NCI-H446 treated with DMSO at 0.1 percent for 48 hours (cell line): Measurements from ENCODE around the gene TCF7L2.

Experiments used
- DNase-seq: peaks from one replicate; lab custom pipeline; 2025; lab: John Stamatoyannopoulos, UW

Gene TCF7L2

DNA sequence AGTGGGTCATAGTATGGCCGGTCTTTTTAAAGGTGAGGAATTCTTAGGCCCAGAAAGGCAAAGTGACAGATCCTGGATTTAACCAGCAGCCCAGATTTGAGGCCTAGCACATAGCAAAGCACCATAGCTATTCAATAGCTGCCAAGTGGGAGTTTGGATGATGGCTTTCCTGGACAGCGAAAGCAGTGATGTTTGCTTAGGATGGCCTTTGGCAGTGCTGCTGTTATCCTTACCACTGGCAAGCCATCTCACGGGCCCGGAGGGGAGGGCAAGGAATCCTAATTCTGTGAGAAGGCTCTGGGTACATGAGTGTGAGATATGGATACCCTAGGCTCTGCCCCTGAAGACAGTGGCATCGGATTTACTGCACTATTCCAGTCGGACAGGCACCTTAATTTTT lies 50.4 kb downstream of the TCF7L2 start:
- no peak for DNase-seq

DNA sequence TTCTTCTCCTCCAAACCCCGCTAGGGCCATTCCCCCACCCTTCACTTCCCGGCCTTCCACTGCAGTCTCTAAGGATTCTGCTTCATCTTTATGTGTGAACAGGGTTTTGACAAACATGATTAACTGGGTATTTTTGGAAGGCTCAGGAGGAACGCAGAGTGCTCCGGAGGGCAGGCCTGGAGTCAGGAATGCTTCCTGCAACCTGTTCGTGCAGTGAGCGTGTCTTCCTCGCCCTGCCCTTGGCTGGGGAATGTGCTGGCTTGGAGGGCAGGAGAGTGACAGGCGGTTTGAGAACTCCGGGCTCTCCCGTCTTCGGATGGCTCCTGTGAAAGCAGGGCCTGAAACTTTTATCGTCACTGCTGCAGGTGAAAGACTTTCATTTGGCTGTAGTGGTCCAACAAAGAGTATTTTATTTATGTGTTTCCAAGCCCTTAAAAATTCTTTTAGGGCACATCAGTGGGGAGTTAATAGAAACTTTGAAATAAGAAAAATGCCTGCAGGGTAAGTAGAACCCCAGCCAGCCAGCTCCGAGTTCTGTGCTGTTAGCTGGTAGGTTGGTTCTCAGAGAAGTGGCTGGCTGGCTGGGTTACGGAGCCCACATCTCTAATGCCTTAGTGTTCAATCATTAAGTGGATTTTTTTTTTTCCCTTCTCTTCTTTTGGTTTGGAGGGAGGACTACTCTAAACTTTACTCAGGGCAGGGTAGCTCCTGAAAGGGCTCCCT lies 51.0 kb downstream of the TCF7L2 start:
- no peak for DNase-seq

DNA sequence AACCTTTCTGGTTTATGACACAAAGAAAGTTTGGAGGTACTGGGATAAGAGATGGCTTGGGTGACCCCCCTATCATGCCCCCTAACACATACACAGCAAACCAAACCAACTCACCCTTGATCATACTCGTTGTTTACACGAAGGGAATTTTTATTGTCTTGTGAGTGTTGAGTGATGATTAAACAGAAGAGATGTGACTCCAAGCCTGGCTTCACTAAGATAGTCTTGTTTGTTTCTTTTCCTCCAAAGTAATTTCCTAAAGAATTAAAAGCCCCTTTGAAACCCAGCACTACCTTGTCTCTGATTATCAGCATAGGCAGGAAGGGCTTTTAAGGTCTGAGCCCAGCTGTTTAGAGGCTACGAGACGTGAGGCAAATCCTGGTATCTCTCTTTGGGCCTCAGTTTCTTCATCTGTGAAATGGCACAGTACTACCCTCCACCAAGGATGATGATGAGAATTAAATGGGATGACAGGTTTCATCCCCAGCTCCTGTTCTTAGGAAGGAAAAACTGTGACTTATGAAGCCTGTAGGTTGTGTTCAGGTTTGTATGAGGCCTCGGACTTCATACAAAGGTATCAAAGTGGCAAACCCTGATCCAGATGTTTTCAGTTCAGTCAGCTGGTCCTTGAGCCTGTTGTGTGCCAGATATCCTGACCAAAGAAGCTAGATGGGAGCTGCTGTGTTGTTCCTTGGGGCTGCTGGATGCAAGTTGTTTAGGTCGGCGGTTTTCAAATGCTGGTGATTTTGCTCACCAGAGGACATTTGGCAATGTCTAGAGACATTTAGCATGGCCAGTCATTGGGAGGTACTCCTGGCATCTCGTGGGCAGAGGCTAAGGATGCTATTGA lies 51.8 kb downstream of the TCF7L2 start:
- DNase-seq = no peak

DNA sequence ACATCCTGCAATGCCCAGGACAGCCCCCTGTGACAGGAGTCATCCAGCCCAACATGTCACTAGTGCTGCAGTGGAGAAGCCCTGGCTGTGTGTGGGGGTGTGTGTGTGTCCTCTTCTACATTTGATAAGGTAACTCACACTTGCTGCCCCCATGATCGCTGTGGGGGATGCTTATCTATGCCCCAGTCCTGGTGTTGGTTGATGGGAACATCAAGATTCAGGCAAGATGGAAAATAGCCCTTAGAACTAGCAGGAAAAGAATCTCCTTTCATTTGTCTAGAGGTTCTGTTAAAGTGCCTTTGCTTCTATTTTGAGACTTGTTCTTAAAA lies 52.4 kb downstream of the TCF7L2 start:
- DNase-seq = no peak

DNA sequence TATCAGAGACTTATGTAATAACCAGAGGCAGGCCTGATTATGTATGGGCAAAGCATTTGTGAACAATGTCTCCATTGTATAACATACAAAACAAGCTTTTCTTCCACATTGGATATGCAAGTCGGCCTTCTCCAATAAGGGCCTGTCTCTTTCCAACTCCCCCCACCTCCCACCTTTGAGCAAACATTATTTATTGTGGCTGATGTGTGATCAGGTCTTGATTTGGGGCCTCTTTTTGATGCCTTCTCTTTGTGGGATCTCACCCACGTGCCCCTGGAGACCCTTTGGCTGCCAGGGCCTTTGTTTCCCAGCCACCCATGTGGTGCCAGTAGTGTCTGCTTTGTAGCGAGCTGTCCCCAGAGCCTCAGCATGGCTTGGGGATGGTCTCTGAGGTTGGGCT lies 53.0 kb downstream of the TCF7L2 start:
- no peak for DNase-seq

DNA sequence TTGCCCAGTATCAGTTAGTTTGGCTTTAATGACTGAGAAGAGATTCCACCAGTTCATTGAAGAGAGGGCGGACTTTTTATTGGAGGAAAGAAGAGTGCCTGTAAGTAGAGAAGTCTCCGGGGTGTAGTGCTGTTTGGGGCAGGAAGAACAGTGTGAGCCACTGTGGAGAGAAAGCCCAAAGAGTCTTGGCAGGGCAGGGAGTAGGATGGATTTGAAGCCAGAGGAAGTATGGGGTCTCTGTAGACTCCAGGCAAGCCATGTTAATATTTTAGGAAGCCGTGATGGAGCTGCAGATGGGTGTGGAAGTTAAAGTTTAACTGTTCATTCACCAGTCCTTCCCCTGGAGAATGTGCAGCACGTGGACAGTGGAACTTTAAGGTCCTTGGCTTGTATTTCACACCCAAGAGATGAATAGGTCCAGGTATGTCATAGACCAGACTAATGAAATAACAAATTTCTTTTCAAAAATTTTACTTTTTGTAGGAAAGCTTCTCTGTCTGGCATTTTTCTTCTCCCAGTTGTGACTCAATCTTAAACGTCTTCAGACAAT lies 54.1 kb downstream of the TCF7L2 start:
- DNase-seq = no peak

DNA sequence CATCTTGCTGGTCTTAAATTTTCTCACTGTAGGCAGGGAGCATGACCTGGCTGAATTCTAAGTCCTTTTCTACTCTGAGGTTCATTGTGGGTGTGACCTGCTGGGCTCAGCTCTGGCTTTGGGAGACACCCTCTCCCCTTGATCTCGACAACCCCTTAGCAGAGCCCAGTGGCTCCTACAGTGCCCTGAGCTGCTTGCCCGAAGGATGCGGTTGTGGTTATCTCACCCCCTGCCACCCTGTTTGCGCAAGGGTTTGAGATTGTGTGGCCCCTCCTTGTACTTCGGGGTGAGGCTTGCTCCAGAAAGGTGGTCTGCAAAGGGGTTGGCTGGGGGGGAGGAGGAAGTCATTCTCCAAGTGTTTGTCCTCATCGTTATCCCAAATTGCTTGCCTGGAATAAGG lies 55.3 kb downstream of the TCF7L2 start:
- no peak for DNase-seq

DNA sequence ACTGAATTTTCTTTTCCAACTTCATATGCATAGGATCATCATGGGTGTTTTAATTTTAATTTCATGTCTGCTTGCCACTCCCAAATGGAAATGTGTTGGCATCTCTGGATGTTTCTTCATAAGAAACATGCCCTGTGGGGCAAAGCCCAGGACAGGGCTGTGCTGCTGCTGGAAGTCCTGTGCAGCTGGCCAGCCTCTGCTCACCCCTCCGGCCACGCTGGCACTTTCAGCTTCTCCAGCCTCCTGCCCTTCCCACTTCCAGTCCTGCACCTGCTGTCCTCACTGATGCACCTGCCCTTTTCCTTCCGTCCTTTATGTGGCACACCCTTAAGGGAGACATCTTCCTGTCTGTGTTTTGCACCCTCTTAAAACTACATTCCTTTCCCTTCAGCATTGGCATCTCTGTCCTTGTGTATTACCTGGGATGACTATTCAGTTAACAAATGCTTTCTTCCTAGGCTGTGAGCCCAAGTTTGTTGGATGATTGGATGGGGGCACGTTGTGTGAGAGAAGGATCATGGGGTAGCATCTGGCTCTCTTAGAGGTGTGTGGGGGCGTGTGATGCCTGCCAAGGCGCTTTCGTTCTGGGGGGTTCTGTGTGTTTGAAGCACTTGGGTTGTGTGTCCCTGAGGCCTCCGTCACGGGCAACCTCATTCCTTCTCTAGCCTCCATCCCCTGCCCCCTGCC lies 56.8 kb downstream of the TCF7L2 start:
- DNase-seq = no peak

DNA sequence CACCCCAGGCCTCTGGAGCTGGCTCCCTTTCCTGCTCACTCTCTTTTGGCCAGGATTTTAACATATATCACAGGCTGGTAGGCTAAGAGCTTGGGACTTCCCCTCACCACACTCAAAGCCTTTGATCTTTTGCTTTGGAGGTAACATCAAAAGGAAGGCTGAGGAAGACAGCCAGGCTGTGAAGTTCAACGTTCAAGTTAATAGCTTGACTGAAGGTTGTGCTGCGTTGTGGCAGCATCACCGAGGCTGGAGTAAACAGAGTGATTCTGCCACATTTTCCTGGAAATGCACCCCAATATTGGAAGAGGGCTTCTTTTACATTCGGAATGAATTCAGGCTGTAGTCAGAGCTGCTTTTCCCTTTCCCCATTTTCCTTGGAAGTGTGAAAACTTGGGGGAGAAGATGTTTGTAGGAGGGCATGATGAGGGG lies 57.3 kb downstream of the TCF7L2 start:
- DNase-seq = no peak

DNA sequence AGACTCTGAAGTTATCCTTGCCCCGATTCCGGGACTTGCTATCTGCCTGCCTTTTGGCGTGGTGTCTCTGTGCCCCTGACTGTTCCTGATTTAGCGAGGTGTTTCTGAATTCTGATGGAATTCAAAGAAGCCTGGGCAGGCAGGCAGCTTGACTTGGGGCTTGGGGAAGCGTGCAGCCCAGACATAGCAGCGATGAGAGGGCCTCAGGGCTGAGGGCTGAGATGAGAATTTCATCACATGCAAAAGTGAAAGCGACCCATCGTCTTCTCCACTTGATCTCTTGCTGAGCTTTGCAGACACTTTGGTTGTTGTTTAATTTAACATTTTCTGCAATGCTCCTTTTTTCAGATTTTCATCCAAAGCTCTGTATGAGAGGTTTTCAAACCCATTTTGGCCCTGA lies 57.8 kb downstream of the TCF7L2 start:
- no peak for DNase-seq

DNA sequence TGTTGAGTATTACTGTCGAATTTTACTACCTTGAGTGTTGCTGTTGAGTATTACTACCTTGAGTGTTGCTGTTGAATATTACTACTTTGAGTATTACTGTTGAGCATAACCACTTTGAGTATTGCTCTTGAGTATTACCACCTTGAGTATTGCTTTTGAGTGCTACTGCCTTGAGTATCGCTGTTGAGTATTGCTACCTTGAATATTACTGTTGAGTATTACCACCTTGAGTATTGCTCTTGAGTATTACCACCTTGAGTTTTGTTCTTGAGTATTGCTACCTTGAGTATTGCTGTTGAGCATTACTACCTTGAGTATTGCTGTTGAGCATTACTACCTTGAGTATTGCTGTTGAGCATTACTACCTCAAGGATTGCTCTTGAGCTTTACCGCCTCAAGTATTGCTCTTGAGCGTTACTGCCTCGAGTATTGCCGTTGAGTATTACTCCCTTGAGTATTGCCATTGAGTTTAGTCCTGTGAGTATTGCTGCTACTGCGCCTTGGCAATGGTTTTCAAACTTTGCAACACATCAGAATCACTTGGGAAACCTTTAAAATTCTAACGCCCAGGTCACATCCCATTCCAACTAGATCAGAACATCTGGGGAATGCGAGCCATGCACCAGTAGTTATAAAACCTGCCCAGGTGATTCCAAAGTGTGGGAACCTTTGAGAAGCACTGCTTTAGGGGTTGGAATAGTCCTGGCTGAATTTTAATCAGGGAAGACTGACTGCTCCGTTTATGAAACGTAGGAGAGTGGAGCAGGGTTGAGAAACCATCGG lies 61.7 kb downstream of the TCF7L2 start:
- DNase-seq = no peak

DNA sequence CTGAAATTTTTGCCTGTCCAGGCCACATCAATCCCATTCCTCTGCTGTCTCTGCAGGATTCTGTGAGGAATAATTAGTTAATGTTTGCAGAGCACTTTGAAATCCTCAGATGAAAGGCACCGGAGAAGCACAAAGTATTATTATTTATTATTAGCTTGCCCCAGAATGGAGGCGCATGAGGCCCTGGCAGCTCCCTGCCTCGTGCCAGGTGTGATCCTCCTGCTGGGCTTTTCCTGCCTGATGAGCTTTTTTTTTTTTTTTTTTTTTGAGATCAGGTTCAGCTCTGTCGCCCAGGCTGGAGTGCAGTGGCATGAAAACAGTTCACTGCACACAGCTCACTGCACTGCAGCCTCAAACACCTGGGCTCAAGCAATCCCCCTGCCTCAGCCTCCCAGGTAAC lies 65.2 kb downstream of the TCF7L2 start:
- DNase-seq = no peak

DNA sequence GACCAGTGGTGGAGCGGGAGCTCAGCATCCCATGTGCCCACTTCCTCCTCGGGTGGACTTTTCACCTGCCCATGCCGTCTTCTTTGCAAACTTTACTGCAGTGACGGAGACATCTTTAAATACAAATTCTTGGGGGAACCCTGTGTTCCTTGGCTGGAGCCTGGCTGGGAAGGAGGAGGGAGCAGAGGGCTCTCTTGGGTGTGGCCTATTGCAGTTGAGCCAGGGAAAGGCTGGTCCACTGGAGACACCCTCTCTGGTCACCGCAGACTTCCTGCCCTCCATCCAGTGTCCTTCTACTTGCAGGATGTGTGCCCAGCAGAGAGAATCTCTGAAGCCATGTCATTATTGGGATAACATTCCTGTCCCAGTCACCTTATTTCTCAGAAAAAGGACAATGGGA lies 67.3 kb downstream of the TCF7L2 start:
- no peak for DNase-seq

DNA sequence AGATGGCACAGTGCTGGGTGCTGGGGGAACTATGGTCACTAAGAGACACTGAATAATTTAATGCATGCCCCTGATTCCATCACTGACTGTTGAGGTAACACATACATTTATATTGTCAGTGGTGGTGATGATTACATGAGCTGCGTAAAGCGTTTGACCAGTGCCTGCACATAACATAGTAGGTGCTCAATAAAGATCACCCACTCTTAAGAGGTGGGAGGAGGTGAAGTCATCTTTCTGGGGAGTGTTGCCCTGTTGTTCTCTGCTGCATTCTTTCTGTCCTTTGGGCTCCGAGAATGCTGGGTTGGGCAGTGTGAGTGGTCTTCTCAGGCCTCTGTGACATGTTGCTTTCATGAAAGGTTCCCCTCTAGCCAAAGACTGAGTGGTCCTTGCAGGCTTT lies 68.0 kb downstream of the TCF7L2 start:
- DNase-seq = no peak

DNA sequence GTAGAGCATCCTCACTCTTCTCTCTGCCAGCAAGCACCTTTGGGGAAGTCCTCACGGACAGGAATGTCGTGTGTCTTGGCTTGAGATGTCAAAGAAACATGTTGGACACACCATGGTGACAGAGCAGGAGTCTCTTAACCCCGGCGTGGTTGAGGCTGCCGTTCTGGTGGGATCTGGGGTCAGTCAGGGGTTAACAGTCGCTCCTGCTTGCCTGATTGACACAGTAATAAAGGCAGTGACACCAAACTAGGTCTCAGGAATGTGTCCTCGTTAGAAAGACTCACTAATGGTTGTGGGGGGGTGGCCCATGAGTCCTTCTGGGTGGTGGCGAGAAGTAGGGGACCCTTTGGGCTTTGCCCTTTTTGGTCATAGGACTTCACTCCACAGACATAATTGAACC lies 69.0 kb downstream of the TCF7L2 start:
- DNase-seq = no peak

DNA sequence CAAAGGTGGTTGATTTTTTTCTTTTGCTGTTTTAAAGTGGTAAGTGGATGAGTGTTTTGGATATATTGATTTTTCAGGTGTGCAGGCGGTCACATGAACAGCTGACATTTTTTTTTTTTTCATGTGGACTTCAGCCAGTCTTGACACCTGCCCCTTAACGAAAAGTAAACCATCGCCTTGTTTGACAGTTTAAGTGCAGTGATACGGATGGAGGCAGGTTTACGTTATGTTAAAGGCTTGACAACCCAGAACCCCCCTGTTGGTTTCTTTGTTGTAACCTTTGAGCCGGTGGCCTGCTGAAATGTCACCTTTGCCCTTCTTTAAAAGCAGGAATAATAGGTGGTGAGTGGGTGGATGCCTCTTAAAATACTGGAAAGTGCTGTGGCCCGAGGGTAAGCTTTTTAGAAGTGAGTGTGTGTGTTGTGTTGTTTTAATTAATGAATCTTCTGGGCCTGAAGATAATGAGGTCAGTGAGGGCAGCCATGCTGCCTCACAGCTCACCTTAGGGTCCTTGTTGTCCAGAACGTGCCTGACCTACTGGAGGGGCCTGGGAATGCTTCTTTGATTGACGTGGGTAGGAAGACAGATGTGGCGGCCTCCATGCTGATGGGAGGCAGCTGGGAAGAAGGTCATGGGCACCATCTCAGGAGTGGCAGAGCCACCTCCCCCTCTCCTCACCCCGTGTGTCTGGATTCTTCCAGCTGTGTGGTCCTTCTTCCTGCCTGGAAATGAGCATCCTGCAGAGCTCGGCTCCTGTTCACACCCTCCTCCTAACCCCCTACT lies 69.8 kb downstream of the TCF7L2 start:
- no peak for DNase-seq

DNA sequence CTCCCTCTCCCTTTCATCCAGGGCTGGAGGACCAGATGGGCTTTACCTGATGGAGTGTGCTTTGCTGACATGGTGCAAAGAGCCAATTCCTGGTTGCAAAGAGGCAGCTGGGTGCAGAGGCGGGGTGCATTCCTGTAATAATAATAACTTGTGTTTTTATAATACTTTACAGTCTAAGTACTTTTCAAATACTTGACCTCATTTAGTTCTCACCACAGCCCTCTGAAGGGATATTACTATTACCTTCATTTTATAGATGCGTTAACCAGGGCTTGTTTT lies 70.4 kb downstream of the TCF7L2 start:
- DNase-seq = no peak

DNA sequence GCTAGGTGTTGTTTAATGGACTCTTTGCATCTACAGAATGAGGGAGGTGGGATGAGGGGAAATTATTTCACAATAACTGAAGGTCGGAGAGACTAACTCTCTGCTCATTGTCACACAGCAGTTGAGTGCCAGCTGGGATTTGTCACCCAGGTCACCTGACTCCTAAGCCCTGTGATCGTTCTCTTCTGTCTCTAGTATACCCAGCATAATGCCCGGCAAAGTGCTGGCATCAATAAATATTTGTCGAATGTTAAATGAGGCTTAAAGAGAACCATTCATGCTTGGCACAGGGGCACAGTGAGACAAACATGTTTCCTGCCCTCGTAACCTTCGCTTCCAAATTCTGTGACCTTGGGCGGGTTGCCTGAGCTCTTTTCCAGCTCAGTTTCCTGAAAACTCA lies 70.8 kb downstream of the TCF7L2 start:
- DNase-seq = no peak

DNA sequence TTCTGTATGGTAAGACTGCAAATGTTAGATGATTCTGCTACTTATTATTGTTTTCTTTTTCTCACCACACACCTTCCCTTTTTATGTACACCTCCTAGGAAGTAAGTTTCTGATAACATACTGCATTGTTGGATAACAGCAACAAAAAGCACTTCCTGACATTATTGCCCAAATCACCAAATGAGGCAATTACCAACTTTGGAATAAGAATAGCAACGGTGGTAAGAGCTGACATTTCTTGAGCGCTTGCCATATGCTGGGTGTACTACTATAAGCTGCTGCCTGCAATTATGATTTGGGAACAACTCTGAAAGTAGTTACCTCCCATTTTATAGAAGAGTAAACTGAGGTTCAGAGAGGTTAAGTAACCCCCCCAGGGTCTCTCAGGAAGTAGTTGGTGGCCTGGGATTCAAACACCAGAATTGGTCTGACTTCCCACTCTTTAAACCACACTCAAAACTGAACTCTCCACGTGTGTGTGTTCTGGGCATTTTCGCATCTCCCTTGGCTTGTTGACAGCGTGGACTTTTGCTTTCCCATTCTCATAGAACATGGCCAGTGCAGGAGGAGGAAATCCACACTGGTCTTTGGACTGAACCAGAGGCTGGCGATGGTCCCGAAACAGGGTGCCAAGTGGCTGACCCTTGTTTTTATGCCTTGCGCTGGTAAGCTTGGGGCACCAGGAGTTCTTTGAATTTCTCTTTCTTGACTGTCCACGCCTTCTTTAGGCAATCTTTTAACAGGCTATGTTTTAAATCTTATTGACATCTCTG lies 71.4 kb downstream of the TCF7L2 start:
- no peak for DNase-seq

DNA sequence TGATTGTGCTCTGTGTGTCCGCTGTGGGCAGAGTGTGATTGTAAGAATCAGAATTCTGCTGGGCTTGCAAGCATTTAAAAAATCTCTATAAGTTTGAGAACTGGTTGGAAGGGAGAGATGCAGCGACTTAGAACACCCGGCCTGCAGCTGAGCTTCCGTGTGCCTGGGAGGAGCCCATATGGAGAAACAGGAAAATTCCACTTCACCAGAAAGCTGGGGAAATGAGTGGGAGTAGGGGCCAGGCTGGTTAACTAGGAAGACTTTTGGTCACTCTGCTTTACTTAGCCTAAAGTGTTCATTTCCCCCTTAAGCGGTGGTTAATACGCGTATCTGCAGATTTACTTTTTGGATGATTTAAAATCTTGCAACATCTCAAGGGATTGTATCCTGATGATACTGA lies 72.2 kb downstream of the TCF7L2 start:
- no peak for DNase-seq

DNA sequence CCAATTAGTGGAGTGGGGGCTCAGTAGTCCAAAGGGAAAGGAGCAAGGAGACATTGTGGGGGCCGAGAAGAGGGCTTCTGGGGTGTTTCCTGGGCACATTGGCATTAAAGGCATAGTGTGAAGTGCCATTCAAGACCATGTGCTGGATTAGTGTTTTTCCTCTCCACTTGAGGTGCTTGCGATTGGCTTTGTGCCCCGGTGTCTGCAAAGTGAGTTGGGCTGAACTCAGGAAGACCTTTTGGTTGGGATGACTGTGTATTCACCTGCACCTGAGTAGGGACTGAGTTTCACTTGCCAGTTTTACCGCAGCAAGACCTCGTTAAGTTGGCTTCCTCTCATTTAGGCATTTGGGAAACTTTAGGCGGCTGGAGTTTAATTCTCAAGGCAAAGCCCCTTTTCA lies 73.0 kb downstream of the TCF7L2 start:
- no peak for DNase-seq
